ENCODE data around the gene ATP23. TPM values are rescaled to one million over a fixed set of nuclear protein-coding genes. Genes with fewer than 3 reads are reported as not detected.

Gene ATP23
- total and polyA plus RNA-seq, 10 of the 15 experiments (the other 5 are each of a cell fraction or from before 2014, with no cell fraction given) = 1.6 to 28.1 (median 15.1) TPM

- TF ChIP-seq, protein P1, sequence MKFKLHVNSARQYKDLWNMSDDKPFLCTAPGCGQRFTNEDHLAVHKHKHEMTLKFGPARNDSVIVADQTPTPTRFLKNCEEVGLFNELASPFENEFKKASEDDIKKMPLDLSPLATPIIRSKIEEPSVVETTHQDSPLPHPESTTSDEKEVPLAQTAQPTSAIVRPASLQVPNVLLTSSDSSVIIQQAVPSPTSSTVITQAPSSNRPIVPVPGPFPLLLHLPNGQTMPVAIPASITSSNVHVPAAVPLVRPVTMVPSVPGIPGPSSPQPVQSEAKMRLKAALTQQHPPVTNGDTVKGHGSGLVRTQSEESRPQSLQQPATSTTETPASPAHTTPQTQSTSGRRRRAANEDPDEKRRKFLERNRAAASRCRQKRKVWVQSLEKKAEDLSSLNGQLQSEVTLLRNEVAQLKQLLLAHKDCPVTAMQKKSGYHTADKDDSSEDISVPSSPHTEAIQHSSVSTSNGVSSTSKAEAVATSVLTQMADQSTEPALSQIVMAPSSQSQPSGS (IDR thresholded peaks at IDR 0.05; ENCODE audit: low read length) = no peak
- TF ChIP-seq MXI1 (IDR thresholded peaks at IDR 0.05; ENCODE audit: low read depth, low read length) (peak; percentile 83), ELK1 (IDR thresholded peaks at IDR 0.05; ENCODE audit: low read depth, low read length) (peak; percentile 89), EZH2 (IDR thresholded peaks at IDR 0.05; ENCODE audit: borderline replicate concordance, control insufficient read depth, low read depth, low read length) (no peak), FOXK2 (IDR thresholded peaks at IDR 0.05) (no peak)
- TF ChIP-seq, protein P2, sequence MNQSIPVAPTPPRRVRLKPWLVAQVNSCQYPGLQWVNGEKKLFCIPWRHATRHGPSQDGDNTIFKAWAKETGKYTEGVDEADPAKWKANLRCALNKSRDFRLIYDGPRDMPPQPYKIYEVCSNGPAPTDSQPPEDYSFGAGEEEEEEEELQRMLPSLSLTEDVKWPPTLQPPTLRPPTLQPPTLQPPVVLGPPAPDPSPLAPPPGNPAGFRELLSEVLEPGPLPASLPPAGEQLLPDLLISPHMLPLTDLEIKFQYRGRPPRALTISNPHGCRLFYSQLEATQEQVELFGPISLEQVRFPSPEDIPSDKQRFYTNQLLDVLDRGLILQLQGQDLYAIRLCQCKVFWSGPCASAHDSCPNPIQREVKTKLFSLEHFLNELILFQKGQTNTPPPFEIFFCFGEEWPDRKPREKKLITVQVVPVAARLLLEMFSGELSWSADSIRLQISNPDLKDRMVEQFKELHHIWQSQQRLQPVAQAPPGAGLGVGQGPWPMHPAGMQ (IDR thresholded peaks at IDR 0.05; ENCODE audit: borderline replicate concordance) = no peak
- TF ChIP-seq, protein P3, sequence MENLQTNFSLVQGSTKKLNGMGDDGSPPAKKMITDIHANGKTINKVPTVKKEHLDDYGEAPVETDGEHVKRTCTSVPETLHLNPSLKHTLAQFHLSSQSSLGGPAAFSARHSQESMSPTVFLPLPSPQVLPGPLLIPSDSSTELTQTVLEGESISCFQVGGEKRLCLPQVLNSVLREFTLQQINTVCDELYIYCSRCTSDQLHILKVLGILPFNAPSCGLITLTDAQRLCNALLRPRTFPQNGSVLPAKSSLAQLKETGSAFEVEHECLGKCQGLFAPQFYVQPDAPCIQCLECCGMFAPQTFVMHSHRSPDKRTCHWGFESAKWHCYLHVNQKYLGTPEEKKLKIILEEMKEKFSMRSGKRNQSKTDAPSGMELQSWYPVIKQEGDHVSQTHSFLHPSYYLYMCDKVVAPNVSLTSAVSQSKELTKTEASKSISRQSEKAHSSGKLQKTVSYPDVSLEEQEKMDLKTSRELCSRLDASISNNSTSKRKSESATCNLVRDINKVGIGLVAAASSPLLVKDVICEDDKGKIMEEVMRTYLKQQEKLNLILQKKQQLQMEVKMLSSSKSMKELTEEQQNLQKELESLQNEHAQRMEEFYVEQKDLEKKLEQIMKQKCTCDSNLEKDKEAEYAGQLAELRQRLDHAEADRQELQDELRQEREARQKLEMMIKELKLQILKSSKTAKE (IDR thresholded peaks at IDR 0.05; ENCODE audit: low read depth, poor library complexity, severe bottlenecking) = peak; percentile 31
Observed at GRCh38 chr12:57935839-57936512, 5.4 kb upstream of the ATP23 start (continued).
